HEK293T (cell line): ENCODE measurements around the gene UCHL3.

Experiments used
- CTCF ChIA-PET: fragments of 350-600 bp; formaldehyde crosslinking; extraction: SDS; loops from one replicate; lab custom pipeline; 2021; ENCODE audit warnings: antibody characterized with exemption, inconsistent platforms; lab: Yijun Ruan, JAX
- POLR2A ChIA-PET: fragments of 350-600 bp; formaldehyde crosslinking; extraction: SDS; loops from one replicate; lab custom pipeline; 2020; ENCODE audit warnings: antibody characterized with exemption, inconsistent platforms; lab: Yijun Ruan, JAX
- DNase-seq: peaks from one replicate; pipeline ENCODE4 v3.0.0; 2012; ENCODE audit warnings: mixed read lengths; ENCODE audit errors: extremely low spot score
- ARNT ChIP-seq: fragments of 450-650 bp; IDR thresholded peaks from 2 replicates; pipeline ENCODE4 v1.6.1; 2017; ENCODE audit warnings: mild to moderate bottlenecking
- BHLHE40 ChIP-seq: fragments of 450-650 bp; IDR thresholded peaks from 2 replicates; pipeline ENCODE4 v1.6.1; 2016; ENCODE audit warnings: mild to moderate bottlenecking, moderate library complexity, borderline replicate concordance
- CTBP1 ChIP-seq: fragments of 450-650 bp; IDR thresholded peaks from 2 replicates; pipeline ENCODE4 v1.6.1; 2016; ENCODE audit warnings: borderline replicate concordance
- ELF4 ChIP-seq: fragments of 450-650 bp; IDR thresholded peaks from 2 replicates; pipeline ENCODE4 v1.6.1; 2017; ENCODE audit warnings: antibody characterized with exemption
- FOXA1 ChIP-seq: fragments of 450-650 bp; IDR thresholded peaks from 2 replicates; pipeline ENCODE4 v1.6.1; 2016; ENCODE audit warnings: mild to moderate bottlenecking
- FOXK2 ChIP-seq: fragments of 450-650 bp; IDR thresholded peaks from 2 replicates; pipeline ENCODE4 v1.6.1; 2016; ENCODE audit warnings: mild to moderate bottlenecking
- FOXM1 ChIP-seq: fragments of 450-650 bp; IDR thresholded peaks from 2 replicates; pipeline ENCODE4 v1.6.1; 2017; ENCODE audit warnings: mild to moderate bottlenecking, borderline replicate concordance
- HDGF ChIP-seq: fragments of 450-650 bp; IDR thresholded peaks from 2 replicates; pipeline ENCODE4 v1.6.1; 2017; ENCODE audit warnings: antibody characterized with exemption, borderline replicate concordance
- L3MBTL2 ChIP-seq: fragments of 450-650 bp; conservative IDR thresholded peaks from 2 replicates; pipeline ENCODE4 v1.6.1; 2016; ENCODE audit warnings: mild to moderate bottlenecking
- LEF1 ChIP-seq: fragments of 450-650 bp; IDR thresholded peaks from 2 replicates; pipeline ENCODE4 v1.6.1; 2017; ENCODE audit warnings: mild to moderate bottlenecking, borderline replicate concordance
- NFRKB ChIP-seq: fragments of 450-650 bp; IDR thresholded peaks from 2 replicates; pipeline ENCODE4 v1.6.1; 2016; ENCODE audit warnings: mild to moderate bottlenecking, moderate library complexity
- SP1 ChIP-seq: fragments of 450-650 bp; IDR thresholded peaks from 2 replicates; pipeline ENCODE4 v1.6.1; 2017
- SUZ12 ChIP-seq: fragments of 450-650 bp; IDR thresholded peaks from 2 replicates; pipeline ENCODE4 v1.6.1; 2016; ENCODE audit warnings: mild to moderate bottlenecking
- TARDBP ChIP-seq: fragments of 450-650 bp; IDR thresholded peaks from 2 replicates; pipeline ENCODE4 v1.6.1; 2016
- ZNF384 ChIP-seq: fragments of 450-650 bp; IDR thresholded peaks from 2 replicates; pipeline ENCODE4 v1.6.1; 2016
- TF ChIP-seq, protein P1 (sequence below): fragments of 450-650 bp; IDR thresholded peaks from 2 replicates; pipeline ENCODE4 v1.6.1; 2016

UCHL3 gene

DNA sequence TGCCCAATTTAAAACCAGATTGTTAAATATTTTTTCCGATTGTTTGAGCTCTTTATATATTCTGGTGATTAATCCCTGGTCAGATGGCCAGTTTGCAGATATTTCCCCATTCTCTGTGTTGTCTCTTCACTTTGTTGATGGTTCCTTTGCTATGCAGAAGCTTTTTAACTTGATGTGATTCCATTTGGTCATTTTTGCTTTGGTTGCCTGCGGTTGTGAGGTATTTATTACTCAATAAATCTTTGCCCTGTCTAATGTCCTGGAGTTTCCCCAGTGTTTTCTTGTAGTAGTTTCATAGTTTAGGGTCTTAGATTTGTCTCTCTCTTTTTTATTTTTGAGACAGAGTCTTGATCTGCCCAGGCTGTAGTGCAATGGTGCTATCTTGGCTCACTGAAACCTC lies 62.8 kb downstream of the UCHL3 start:
- no peak for DNase-seq
- TF ChIP-seq CTBP1 (no peak), L3MBTL2 (no peak)
- TF ChIP-seq, protein P1, sequence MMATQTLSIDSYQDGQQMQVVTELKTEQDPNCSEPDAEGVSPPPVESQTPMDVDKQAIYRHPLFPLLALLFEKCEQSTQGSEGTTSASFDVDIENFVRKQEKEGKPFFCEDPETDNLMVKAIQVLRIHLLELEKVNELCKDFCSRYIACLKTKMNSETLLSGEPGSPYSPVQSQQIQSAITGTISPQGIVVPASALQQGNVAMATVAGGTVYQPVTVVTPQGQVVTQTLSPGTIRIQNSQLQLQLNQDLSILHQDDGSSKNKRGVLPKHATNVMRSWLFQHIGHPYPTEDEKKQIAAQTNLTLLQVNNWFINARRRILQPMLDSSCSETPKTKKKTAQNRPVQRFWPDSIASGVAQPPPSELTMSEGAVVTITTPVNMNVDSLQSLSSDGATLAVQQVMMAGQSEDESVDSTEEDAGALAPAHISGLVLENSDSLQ, result peak; percentile 83
- CTCF ChIA-PET, result interaction anchor here (0.9 kb wide), 1 partner anchor 84 kb away, joined by 3 read pairs; no protein-coding TSS in a partner anchor
- POLR2A ChIA-PET, result no interaction called here

DNA sequence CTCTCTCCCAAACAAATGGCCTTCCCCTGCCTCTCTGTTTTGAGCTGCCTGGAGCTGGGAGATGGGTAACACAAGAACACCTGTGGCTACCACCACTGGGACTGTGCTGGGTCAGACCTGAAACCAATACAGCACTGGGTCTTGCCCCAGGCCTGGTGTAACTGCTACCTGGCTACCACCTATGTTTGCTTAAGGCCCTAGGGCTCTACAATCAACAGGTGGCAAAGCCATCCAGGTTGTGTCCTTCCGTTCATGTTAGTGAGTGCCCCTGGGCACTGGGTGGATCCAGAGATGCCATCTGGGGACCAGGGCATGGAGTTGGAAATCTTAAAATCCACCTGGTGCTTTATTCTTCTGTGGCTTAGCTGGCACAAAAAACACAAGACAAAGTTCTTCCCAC lies 67.6 kb downstream of the UCHL3 start:
- DNase-seq, result no peak
- ChIA-PET CTCF (no interaction called here), POLR2A (no interaction called here)
- no peak for TF ChIP-seq FOXM1
- no peak for TF ChIP-seq ZNF384
- no peak for TF ChIP-seq TARDBP
- no peak for TF ChIP-seq BHLHE40
- no peak for TF ChIP-seq HDGF
- TF ChIP-seq SP1, result no peak
- TF ChIP-seq FOXK2, result no peak
- TF ChIP-seq NFRKB, result no peak
- no peak for TF ChIP-seq ELF4
- no peak for TF ChIP-seq LEF1
- no peak for TF ChIP-seq ARNT
- TF ChIP-seq SUZ12, result no peak
- TF ChIP-seq, protein P1, result no peak
- TF ChIP-seq CTBP1, result no peak
- TF ChIP-seq L3MBTL2, result no peak
- no peak for TF ChIP-seq FOXA1

DNA sequence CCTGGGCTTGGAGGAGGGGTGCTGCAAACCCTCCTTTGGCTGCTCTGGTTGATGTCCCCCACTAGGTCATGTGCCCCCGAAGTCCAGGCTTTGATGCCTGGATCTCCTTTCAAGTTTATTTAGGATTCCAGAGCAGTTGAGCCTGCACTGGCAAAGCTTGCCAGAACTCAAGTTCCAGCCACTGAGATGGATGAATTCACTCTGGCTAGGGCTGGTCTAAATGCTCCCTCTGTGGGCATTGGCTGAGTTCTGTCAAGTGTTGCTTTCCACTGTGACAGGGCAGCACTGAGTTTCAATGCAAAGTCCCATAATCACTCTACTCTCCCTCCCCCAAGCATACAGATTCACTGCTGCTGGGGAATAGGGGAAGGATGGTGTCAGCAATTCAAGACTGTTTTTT lies 68.7 kb downstream of the UCHL3 start:
- POLR2A ChIA-PET, result no interaction called here
- TF ChIP-seq ARNT, result no peak
- no peak for TF ChIP-seq ELF4
- no peak for TF ChIP-seq SP1
- no peak for TF ChIP-seq ZNF384
- no peak for TF ChIP-seq HDGF
- TF ChIP-seq TARDBP, result no peak
- TF ChIP-seq, protein P1, result no peak
- TF ChIP-seq CTBP1, result no peak
- TF ChIP-seq L3MBTL2, result no peak
- no peak for TF ChIP-seq LEF1
- no peak for TF ChIP-seq FOXK2
- no peak for TF ChIP-seq BHLHE40
- DNase-seq, result no peak
- CTCF ChIA-PET, result no interaction called here

DNA sequence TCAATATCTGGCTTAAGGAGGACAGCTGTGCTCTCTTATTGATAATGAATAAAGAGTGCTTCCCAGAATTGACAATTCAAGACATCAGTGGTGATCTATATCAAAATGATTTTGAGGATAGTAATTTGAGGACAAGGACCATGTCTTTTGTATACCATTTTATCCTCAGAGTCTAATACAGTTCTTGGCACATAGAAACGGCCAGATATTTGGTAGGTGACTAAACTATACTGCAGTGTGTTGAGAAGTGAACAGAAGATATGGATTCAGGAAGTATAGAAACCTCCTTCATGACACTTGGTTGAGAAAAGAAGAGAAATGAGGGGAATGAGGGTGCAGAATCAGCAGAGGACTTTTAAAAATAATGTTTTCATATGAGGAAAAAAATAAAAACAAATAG lies 70.4 kb downstream of the UCHL3 start:
- TF ChIP-seq, protein P1, result no peak
- no peak for TF ChIP-seq FOXM1
- TF ChIP-seq NFRKB, result no peak
- no peak for TF ChIP-seq L3MBTL2
- TF ChIP-seq CTBP1, result no peak
- no peak for TF ChIP-seq BHLHE40
- TF ChIP-seq SUZ12, result no peak
- TF ChIP-seq LEF1, result no peak
- TF ChIP-seq TARDBP, result no peak
- no peak for TF ChIP-seq FOXK2
- TF ChIP-seq HDGF, result no peak
- no peak for TF ChIP-seq ARNT
- no peak for TF ChIP-seq ELF4
- TF ChIP-seq ZNF384, result no peak
- TF ChIP-seq FOXA1, result no peak
- no peak for DNase-seq
- POLR2A ChIA-PET, result no interaction called here
- CTCF ChIA-PET, result no interaction called here

DNA sequence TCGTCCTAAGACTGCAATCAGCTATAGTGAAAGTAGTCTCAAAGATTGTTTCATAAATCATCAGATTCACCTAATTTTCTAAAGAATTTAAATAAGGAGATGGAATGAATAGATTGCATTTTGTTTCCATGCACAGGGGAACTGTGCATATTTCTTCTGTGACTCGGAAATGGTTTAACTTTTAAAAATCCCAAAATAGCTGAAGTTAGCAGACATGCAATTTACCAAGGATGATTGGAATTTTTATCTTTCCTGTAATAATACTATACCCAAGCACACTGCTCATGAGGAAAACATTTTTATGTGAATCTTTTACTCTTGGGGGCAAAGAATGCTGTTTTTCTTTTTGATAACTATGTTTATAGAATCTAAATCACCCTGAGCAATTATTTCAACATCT lies 71.6 kb downstream of the UCHL3 start:
- no peak for DNase-seq
- no peak for TF ChIP-seq NFRKB
- TF ChIP-seq LEF1, result no peak
- no peak for TF ChIP-seq HDGF
- TF ChIP-seq ELF4, result no peak
- no peak for TF ChIP-seq TARDBP
- TF ChIP-seq ZNF384, result no peak
- TF ChIP-seq FOXA1, result no peak
- TF ChIP-seq, protein P1, result no peak
- TF ChIP-seq FOXK2, result no peak
- ChIA-PET CTCF (no interaction called here), POLR2A (no interaction called here)
